K562 (cell line): Measurements from ENCODE around the gene VSIG10L. TPM values are rescaled to one million over a fixed set of nuclear protein-coding genes. Genes with fewer than 3 reads are reported as not detected.

Experiments
- ATAC-seq: fragments of 200-7000 bp; cut with Tn5 transposase; 3 replicates; pipeline ENCODE4 v1.9.1; 2020; ENCODE audit warnings: moderate library complexity
- BruUV-seq: library from RNA; stranded (reverse); fragments of 400-500 nt; replicated peaks from 2 replicates; lab custom pipeline; 2021; lab: Mats Ljungman, UMichigan
- CTCF ChIA-PET: fragments of 300-600 bp; formaldehyde crosslinking; extraction: SDS; loops from one replicate; lab custom pipeline; 2021; ENCODE audit warnings: low intra/inter-chr PET ratio; lab: Yijun Ruan, JAX
- POLR2A ChIA-PET: fragments of 300-600, 350-650 bp; sonication (Branson Sonifier 250); formaldehyde crosslinking; extraction: SDS; loops from one replicate; lab custom pipeline; 2021; ENCODE audit warnings: antibody characterized with exemption, inconsistent platforms; lab: Yijun Ruan, JAX
- DNase-seq, 4 experiments: peaks; one replicate each; pipeline versions ENCODE4 v3.0.0 to v3.0.0-alpha.2; 2011 to 2018; ENCODE audit warnings: low spot score in 3 of 4, mixed read lengths in 3 of 4; ENCODE audit errors: extremely low read depth in 1 of 4
- FAIRE-seq: peaks from 2 replicates; lab custom pipeline; 2011; peaks lifted over from hg19 to GRCh38; lab: Jason Lieb, UNC
- H2AFZ ChIP-seq: 2 replicates; pipeline ENCODE4 v1.6.0; 2011; ENCODE audit warnings: low read depth, low read length, control low read depth, inconsistent platforms
- H3K27ac ChIP-seq: fragments of 200-600 bp; 3 replicates; pipeline ENCODE4 v1.8.0; 2011; ENCODE audit warnings: low read depth, mild to moderate bottlenecking, control low read depth, inconsistent platforms, low read length, moderate library complexity, mixed read lengths; ENCODE audit errors: extremely low read depth
- H3K27me3 ChIP-seq, 2 experiments: fragments of 300-600 bp in 1 of 2; 2 replicates in 1 of 2; 3 replicates in 1 of 2; pipeline versions ENCODE4 v1.6.0 to v1.8.0; 2011; ENCODE audit warnings: inconsistent platforms in 2 of 2, low read length in 2 of 2, mild to moderate bottlenecking in 1 of 2, mixed read lengths in 1 of 2, moderate library complexity in 1 of 2; ENCODE audit not compliant: control insufficient read depth in 2 of 2, insufficient read depth in 2 of 2
- H3K36me3 ChIP-seq: fragments of 300-600 bp; 3 replicates; pipeline ENCODE4 v1.8.0; 2011; ENCODE audit warnings: mild to moderate bottlenecking, low read length, inconsistent platforms; ENCODE audit not compliant: control insufficient read depth, insufficient read depth
- H3K4me1 ChIP-seq, 2 experiments: fragments of 200-600 bp in 1 of 2; replicated peaks in 1 of 2; 2 replicates in 1 of 2; 3 replicates in 1 of 2; pipeline versions ENCODE4 v1.5.1 to v1.8.0; 2011; ENCODE audit warnings: inconsistent platforms in 2 of 2, low read length in 2 of 2, mild to moderate bottlenecking in 1 of 2, mixed read lengths in 1 of 2, moderate library complexity in 1 of 2; ENCODE audit not compliant: control insufficient read depth in 2 of 2, insufficient read depth in 2 of 2
- H3K4me2 ChIP-seq: 2 replicates; pipeline ENCODE4 v1.6.1; 2011; ENCODE audit warnings: low read length, control low read depth, inconsistent platforms, mixed read lengths; ENCODE audit not compliant: insufficient read depth
- H3K4me3 ChIP-seq: fragments of 200-600 bp; sonication (generic), shearing (Covaris generic); 2 replicates; pipeline ENCODE4 v1.5.1; 2016; ENCODE audit warnings: control low read depth, inconsistent platforms
- H3K79me2 ChIP-seq: fragments of 200-600 bp; 3 replicates; pipeline ENCODE4 v1.8.0; 2011; ENCODE audit warnings: low read length, inconsistent platforms; ENCODE audit not compliant: control insufficient read depth, insufficient read depth
- H3K9ac ChIP-seq, 2 experiments: 2 replicates each; pipeline versions ENCODE4 v1.6.0 to v1.6.1; 2011; ENCODE audit warnings: low read depth in 2 of 2, low read length in 2 of 2, control low read depth in 1 of 2, inconsistent platforms in 1 of 2, mild to moderate bottlenecking in 1 of 2, mixed read lengths in 1 of 2; ENCODE audit not compliant: insufficient read depth in 1 of 2
- H3K9me1 ChIP-seq: one replicate; pipeline ENCODE4 v1.6.0; 2011; ENCODE audit warnings: inconsistent platforms, mild to moderate bottlenecking, low read length, moderate library complexity; ENCODE audit not compliant: control insufficient read depth, insufficient read depth
- H3K9me3 ChIP-seq: replicated peaks from 2 replicates; pipeline ENCODE4 v1.5.1; 2011; ENCODE audit warnings: low read depth, low read length, inconsistent platforms; ENCODE audit not compliant: control insufficient read depth, insufficient read depth
- H4K20me1 ChIP-seq: replicated peaks from 2 replicates; pipeline ENCODE4 v1.6.1; 2011; ENCODE audit warnings: low read length, inconsistent platforms, mixed read lengths; ENCODE audit not compliant: control insufficient read depth, insufficient read depth
- WGBS: fragments of 100-300 bp; shearing (Covaris generic); methylation state at CpG from one replicate; pipeline ENCODE4 v1.1.6; 2016; ENCODE audit warnings: low coverage, mixed read lengths; ENCODE audit not compliant: insufficient coverage; ENCODE audit errors: missing lambda C conversion rate; 5-methylcytosine and 5-hydroxymethylcytosine counted together
- in situ Hi-C: fragments of 300-500 bp; cut with MboI; formaldehyde crosslinking; loops from 4 replicates; pipeline ENCODE4 v1.15.0; 2018; ENCODE audit warnings: inconsistent platforms, mixed read lengths
- intact Hi-C: fragments of 100-400 bp; cut with micrococcal nuclease; formaldehyde crosslinking; loops from 2 replicates; pipeline ENCODE4 v1.14.2; 2022
- polyA plus RNA-seq, 8 experiments: library from polyadenylated mRNA; depleted of rRNA in 4 of 8; stranded (reverse) in 5 of 8; unstranded in 3 of 8; fragments of >200 nt; fragmentation: Nextera tagmentation in 2 of 8; fragmentation: Illumina TruSeq in 1 of 8; extraction: Ambion mirVana in 2 of 8; extraction: Trizol in 1 of 8; gene quantifications; 2 replicates each; pipeline versions ENCODE4 v1.2.1 to v1.2.3, GENCODE V29; 2011 to 2014; ENCODE audit warnings: inconsistent platforms in 1 of 8, missing spikeins in 1 of 8
- total RNA-seq, 7 experiments: library from RNA; depleted of rRNA in 6 of 7; stranded (reverse); fragments of >200 nt in 6 of 7; fragmentation: Illumina TruSeq in 2 of 7; extraction: Trizol in 2 of 7; gene quantifications; 2 replicates each; pipeline versions ENCODE4 v1.2.1 to v1.2.3, GENCODE V29; 2011 to 2021; ENCODE audit warnings: low replicate concordance in 1 of 7
- TF ChIP-seq, protein P1 (sequence below): fragments of 450-650 bp; IDR thresholded peaks from 2 replicates; pipeline ENCODE4 v1.6.1; 2018; ENCODE audit warnings: mild to moderate bottlenecking, low read depth; ENCODE audit not compliant: partially characterized antibody
- TF ChIP-seq, protein P2 (sequence below): sonication (generic); formaldehyde crosslinking; IDR thresholded peaks from 2 replicates; pipeline ENCODE4 v1.8.0; 2022; ENCODE audit warnings: missing genetic modification reagents, mild to moderate bottlenecking, moderate library complexity, borderline replicate concordance

The VSIG10L gene
- total and polyA plus RNA-seq, 9 of the 15 experiments (the other 6 are each of a cell fraction or from before 2014, with no cell fraction given) = 1.1 to 7.6 (median 2.2) TPM

- in situ Hi-C loops (no loop called here), intact Hi-C loops (loop anchor here (5.0 kb wide), 1 partner anchor 38 kb away; the partner anchor contains the start of gene C19orf84)
- Histone ChIP-seq H3K4me3 (no peak overlapping the region), H3K27ac (peak overlapping the region; percentile 32; the same call in 2 of the 3 replicates), H3K27me3 (no peaks in the 10 kb centered on the region), H3K36me3 (peaks cover 39% of the 10 kb centered on the region), H3K9ac (peak overlapping the region in 1 of 2 experiments; percentile 83; a peak in 2 of 4 replicates), H4K20me1 (0 out of 2 replicates have a peak, but pooled peaks cover 4% of the 10 kb centered on the region), H3K4me1 (peaks cover 29 to 36% of the 10 kb centered on the region in 2 experiments), H3K9me3 (no peaks in the 10 kb centered on the region), H2AFZ (no peak overlapping the region), H3K4me2 (no peak overlapping the region), H3K79me2 (peaks cover 13% of the 10 kb centered on the region), H3K9me1 (peaks cover 5% of the 10 kb centered on the region)
- peak in 2 of 4 experiments; percentile 40 to 46 for DNase-seq
- ChIA-PET POLR2A (interaction anchor here (0.8 to 1.7 kb wide), 5 partner anchors 10 to 14 kb away, joined by 3 to 7 read pairs (median 4); partner anchors contain the start of gene ETFB), CTCF (no interaction called here)
- WGBS = 83% methylated on average over 11 of the region's 12 CpGs
- TF ChIP-seq, protein P1, sequence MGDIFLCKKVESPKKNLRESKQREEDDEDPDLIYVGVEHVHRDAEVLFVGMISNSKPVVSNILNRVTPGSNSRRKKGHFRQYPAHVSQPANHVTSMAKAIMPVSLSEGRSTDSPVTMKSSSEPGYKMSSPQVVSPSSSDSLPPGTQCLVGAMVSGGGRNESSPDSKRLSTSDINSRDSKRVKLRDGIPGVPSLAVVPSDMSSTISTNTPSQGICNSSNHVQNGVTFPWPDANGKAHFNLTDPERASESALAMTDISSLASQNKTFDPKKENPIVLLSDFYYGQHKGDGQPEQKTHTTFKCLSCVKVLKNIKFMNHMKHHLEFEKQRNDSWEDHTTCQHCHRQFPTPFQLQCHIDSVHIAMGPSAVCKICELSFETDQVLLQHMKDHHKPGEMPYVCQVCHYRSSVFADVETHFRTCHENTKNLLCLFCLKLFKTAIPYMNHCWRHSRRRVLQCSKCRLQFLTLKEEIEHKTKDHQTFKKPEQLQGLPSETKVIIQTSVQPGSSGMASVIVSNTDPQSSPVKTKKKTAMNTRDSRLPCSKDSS = no peak
- TF ChIP-seq, protein P2, sequence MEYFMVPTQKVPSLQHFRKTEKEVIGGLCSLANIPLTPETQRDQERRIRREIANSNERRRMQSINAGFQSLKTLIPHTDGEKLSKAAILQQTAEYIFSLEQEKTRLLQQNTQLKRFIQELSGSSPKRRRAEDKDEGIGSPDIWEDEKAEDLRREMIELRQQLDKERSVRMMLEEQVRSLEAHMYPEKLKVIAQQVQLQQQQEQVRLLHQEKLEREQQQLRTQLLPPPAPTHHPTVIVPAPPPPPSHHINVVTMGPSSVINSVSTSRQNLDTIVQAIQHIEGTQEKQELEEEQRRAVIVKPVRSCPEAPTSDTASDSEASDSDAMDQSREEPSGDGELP (CRISPR knock-in tag) = 0 out of 2 replicates have a peak, but pooled peaks have one; percentile 14
- ATAC-seq = no peak
- BruUV-seq = no TSS peak
- no peak for FAIRE-seq
Measured at GRCh38 chr19:51354103-51354741, 12.3 kb upstream of the VSIG10L start.
